ENCODE results near the gene PIRT. TPM values are rescaled to one million over a fixed set of nuclear protein-coding genes. Genes with fewer than 3 reads are reported as not detected.

Gene PIRT
- total RNA-seq, 2 donors from 2014 or later, result not detected

GRCh38 chr17:10797476-10798328 is 40.2 kb downstream of the PIRT start:
- DNase-seq (ENCODE audit: low spot score), result no peak
- intact Hi-C loops (cut with DNase I), result no loop called here

- no peak for DNase-seq (ENCODE audit: low spot score)
- intact Hi-C loops (cut with DNase I), result no loop called here
Measured at GRCh38 chr17:10793816-10794215, 44.1 kb downstream of the PIRT start.

- intact Hi-C loops (cut with DNase I), result no loop called here
- DNase-seq (ENCODE audit: low spot score), result no peak
Measured at GRCh38 chr17:10793256-10793655, 44.6 kb downstream of the PIRT start.

GRCh38 chr17:10792151-10792550 is 45.7 kb downstream of the PIRT start:
- intact Hi-C loops (cut with DNase I), result no loop called here
- no peak for DNase-seq (ENCODE audit: low spot score)

- intact Hi-C loops (cut with DNase I), result no loop called here
- no peak for DNase-seq (ENCODE audit: low spot score)
Measured at GRCh38 chr17:10790491-10791401, 47.1 kb downstream of the PIRT start.

GRCh38 chr17:10789694-10790271 is 48.1 kb downstream of the PIRT start:
- no peak for DNase-seq (ENCODE audit: low spot score)
- intact Hi-C loops (cut with DNase I), result no loop called here

GRCh38 chr17:10787306-10788045 is 50.4 kb downstream of the PIRT start:
- intact Hi-C loops (cut with DNase I), result no loop called here
- DNase-seq (ENCODE audit: low spot score), result no peak

GRCh38 chr17:10785295-10785694 is 52.6 kb downstream of the PIRT start:
- DNase-seq (ENCODE audit: low spot score), result no peak
- intact Hi-C loops (cut with DNase I), result no loop called here

GRCh38 chr17:10779609-10780008 is 58.3 kb downstream of the PIRT start:
- intact Hi-C loops (cut with DNase I), result no loop called here
- no peak for DNase-seq (ENCODE audit: low spot score)

GRCh38 chr17:10777890-10778289 is 60.0 kb downstream of the PIRT start:
- intact Hi-C loops (cut with DNase I), result no loop called here
- DNase-seq (ENCODE audit: low spot score), result no peak

GRCh38 chr17:10777131-10777807 is 60.6 kb downstream of the PIRT start:
- intact Hi-C loops (cut with DNase I), result no loop called here
- no peak for DNase-seq (ENCODE audit: low spot score)

- intact Hi-C loops (cut with DNase I), result no loop called here
- DNase-seq (ENCODE audit: low spot score), result no peak
Measured at GRCh38 chr17:10776381-10776780, 61.5 kb downstream of the PIRT start.

GRCh38 chr17:10775740-10776356 is 62.0 kb downstream of the PIRT start:
- no peak for DNase-seq (ENCODE audit: low spot score)
- intact Hi-C loops (cut with DNase I), result no loop called here

GRCh38 chr17:10775058-10775457 is 62.8 kb downstream of the PIRT start:
- intact Hi-C loops (cut with DNase I), result no loop called here
- no peak for DNase-seq (ENCODE audit: low spot score)

- DNase-seq (ENCODE audit: low spot score), result no peak
Measured at GRCh38 chr17:10773391-10773790, 64.5 kb downstream of the PIRT start.

More at GRCh38 chr17:10773391-10773790, 64.5 kb downstream of the PIRT start:
- intact Hi-C loops (cut with DNase I), result no loop called here

Data from posterior vena cava (tissue), 2 donors.